Measurements from ENCODE around the gene AZIN2. TPM values are rescaled to one million over a fixed set of nuclear protein-coding genes. Genes with fewer than 3 reads are reported as not detected.
A peak's percentile ranks its signal among the peaks of the same experiment; 100 is the strongest.

Gene AZIN2
- total RNA-seq: 0.82 and 0.93 TPM in 2 replicates

- CTCF ChIA-PET: no interaction called here
These were observed at the start of gene AZIN2 for GRCh38 chr1:33080885-33081553. Gene AZIN2, plus strand, starts transcription at chr1:33081153. Its CDS starts 1,097 bp downstream, at chr1:33082250.

GRCh38 chr1:33031506-33031905 is 49.4 kb upstream of the AZIN2 start:
- Mint-ChIP-seq H3K9me3 (no peaks in the 10 kb centered on the region), H3K4me1 (peaks cover 62% of the 10 kb centered on the region), H3K27ac (no peak overlapping the region), H3K36me3 (ENCODE audit: low read depth) (peaks cover 58% of the 10 kb centered on the region), H3K27me3 (no peaks in the 10 kb centered on the region), H3K4me3 (no peak overlapping the region)
- DNase-seq (no peak), ATAC-seq (ENCODE audit: low read depth) (no peak)
- intact Hi-C loops (cut with micrococcal nuclease): loop anchor here (10.0 kb wide), 1 partner anchor 53 kb away; the partner anchor contains the start of gene AZIN2
- ChIA-PET CTCF (no interaction called here), POLR2A (interaction anchor here (1.8 kb wide), 1 partner anchor 67 kb away, joined by 7 read pairs; the partner anchor contains the start of gene RNF19B)
- TF ChIP-seq CTCF (IDR thresholded peaks at IDR 0.05): no peak

More at GRCh38 chr1:33080885-33081553, at the start of gene AZIN2:
- TF ChIP-seq CTCF (IDR thresholded peaks at IDR 0.05): no peak
- Mint-ChIP-seq H3K27me3 (peaks cover 3% of the 10 kb centered on the region), H3K4me3 (peak within 1 kb of the TSS; percentile 82), H3K4me1 (peaks cover 17% of the 10 kb centered on the region), H3K27ac (no peak within 1 kb of the TSS), H3K9me3 (no peaks in the 10 kb centered on the region), H3K36me3 (ENCODE audit: low read depth) (no peaks in the 10 kb centered on the region)
- ATAC-seq (ENCODE audit: low read depth) (peak; percentile 99), DNase-seq (peak; percentile 94)
- intact Hi-C loops (cut with micrococcal nuclease): loop anchor here (1.0 to 10.0 kb wide), 5 partner anchors 46 to 431 kb away; partner anchors contain the start of genes AK2, RNF19B, S100PBP and YARS1
- POLR2A ChIA-PET: interaction anchor here (0.6 to 1.0 kb wide), 5 partner anchors 46 to 205 kb away, joined by 3 to 9 read pairs (median 3); partner anchors contain the start of gene RNF19B

GRCh38 chr1:33032126-33032869 is 48.7 kb upstream of the AZIN2 start:
- peaks cover 67% of the 10 kb centered on the region for H3K4me1 Mint-ChIP-seq

GRCh38 chr1:33036051-33036525 is 44.9 kb upstream of the AZIN2 start:
- intact Hi-C loops (cut with micrococcal nuclease): loop anchor here (10.0 kb wide), 1 partner anchor 49 kb away; the partner anchor contains the start of gene AZIN2
- ATAC-seq (ENCODE audit: low read depth) (no peak), DNase-seq (no peak)
- H3K4me3 Mint-ChIP-seq: peak overlapping the region; percentile 97
- H3K27ac Mint-ChIP-seq: peak overlapping the region; percentile 84
- no peaks in the 10 kb centered on the region for H3K27me3 Mint-ChIP-seq
- ChIA-PET POLR2A (no interaction called here), CTCF (no interaction called here)
- no peak for TF ChIP-seq CTCF (IDR thresholded peaks at IDR 0.05)
- peaks cover 34% of the 10 kb centered on the region for H3K36me3 Mint-ChIP-seq (ENCODE audit: low read depth)
- peaks cover 54% of the 10 kb centered on the region for H3K4me1 Mint-ChIP-seq
- no peaks in the 10 kb centered on the region for H3K9me3 Mint-ChIP-seq

More at GRCh38 chr1:33032126-33032869, 48.7 kb upstream of the AZIN2 start:
- peaks cover 62% of the 10 kb centered on the region for H3K36me3 Mint-ChIP-seq (ENCODE audit: low read depth)
- POLR2A ChIA-PET: interaction anchor here (0.7 to 1.8 kb wide), 2 partner anchors 68 to 982 kb away, joined by 7 to 10 read pairs; partner anchors contain the start of gene RNF19B
- no peak for TF ChIP-seq CTCF (IDR thresholded peaks at IDR 0.05)
- DNase-seq (no peak), ATAC-seq (ENCODE audit: low read depth) (no peak)
- H3K27ac Mint-ChIP-seq: no peak overlapping the region
- intact Hi-C loops (cut with micrococcal nuclease): loop anchor here (10.0 kb wide), 1 partner anchor 53 kb away; the partner anchor contains the start of gene AZIN2
- no peaks in the 10 kb centered on the region for H3K27me3 Mint-ChIP-seq
- CTCF ChIA-PET: no interaction called here
- no peak overlapping the region for H3K4me3 Mint-ChIP-seq
- no peaks in the 10 kb centered on the region for H3K9me3 Mint-ChIP-seq

All from activated B cell treated with CpG ODN at 0.5 μM for 24 hours (primary cell).